Endothelial cell (in vitro differentiated cells): Measurements from ENCODE around the gene POU3F2. TPM values are rescaled to one million over a fixed set of nuclear protein-coding genes. Genes with fewer than 3 reads are reported as not detected.

Experiments used
- DNase-seq: peaks from one replicate; pipeline ENCODE4 v3.0.0; 2021; ENCODE audit warnings: low spot score
- H3K27ac Mint-ChIP-seq: one replicate; pipeline ENCODE4 v1.8.0; 2021; ENCODE audit warnings: mixed read lengths, inconsistent platforms; ENCODE audit not compliant: unreplicated experiment
- H3K27me3 Mint-ChIP-seq: one replicate; pipeline ENCODE4 v1.8.0; 2021; ENCODE audit warnings: mild to moderate bottlenecking, moderate library complexity, mixed read lengths, inconsistent platforms; ENCODE audit not compliant: unreplicated experiment
- H3K36me3 Mint-ChIP-seq: one replicate; pipeline ENCODE4 v1.8.0; 2021; ENCODE audit warnings: mild to moderate bottlenecking, low read depth, mixed read lengths, inconsistent platforms; ENCODE audit not compliant: unreplicated experiment
- H3K4me1 Mint-ChIP-seq: one replicate; pipeline ENCODE4 v1.8.0; 2021; ENCODE audit warnings: mild to moderate bottlenecking, mixed read lengths, inconsistent platforms; ENCODE audit not compliant: unreplicated experiment
- H3K4me3 Mint-ChIP-seq: one replicate; pipeline ENCODE4 v1.8.0; 2021; ENCODE audit warnings: mild to moderate bottlenecking, mixed read lengths, inconsistent platforms; ENCODE audit not compliant: unreplicated experiment
- H3K9me3 Mint-ChIP-seq: one replicate; pipeline ENCODE4 v1.8.0; 2021; ENCODE audit warnings: mixed read lengths, inconsistent platforms; ENCODE audit not compliant: unreplicated experiment
- CTCF ChIP-seq: fragments of 200-600 bp; sonication (generic); IDR thresholded peaks from one replicate; pipeline ENCODE4 v1.5.0; 2021; ENCODE audit warnings: antibody characterized with exemption; ENCODE audit not compliant: unreplicated experiment
- total RNA-seq: library from RNA; stranded (reverse); fragmentation: NEBNext Ultra II Directional; extraction: Animal tissue kit (Norgen Biotek cat#: 25700); gene quantifications from one replicate; pipeline ENCODE4 v1.2.1, GENCODE V29; 2021; ENCODE audit not compliant: unreplicated experiment

Gene POU3F2
- total RNA-seq, 1 donor from 2014 or later: 0.08 TPM

DNA sequence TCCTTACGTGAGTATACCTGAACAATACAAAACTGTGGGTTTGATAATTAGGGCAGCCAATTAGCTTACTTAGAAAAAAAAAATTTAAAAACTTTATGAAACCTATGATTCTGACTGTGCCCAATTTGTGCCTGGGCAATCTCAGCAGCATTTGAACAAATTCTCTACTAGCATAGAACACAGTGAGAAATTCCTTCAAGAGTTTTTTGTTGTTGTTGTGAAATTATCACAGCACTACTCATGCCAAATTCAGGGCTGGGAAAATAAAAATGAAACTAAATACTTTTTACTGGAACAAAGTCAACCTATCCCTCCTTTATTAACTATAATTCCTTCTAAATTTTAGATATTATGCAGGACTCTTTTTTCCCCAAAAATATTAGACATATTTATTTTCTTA, 42.9 kb downstream of the POU3F2 start:
- DNase-seq: no peak
- peaks cover 2% of the 10 kb centered on the region for H3K27me3 Mint-ChIP-seq
- H3K27ac Mint-ChIP-seq: no peak overlapping the region
- no peaks in the 10 kb centered on the region for H3K36me3 Mint-ChIP-seq
- no peak overlapping the region for H3K4me3 Mint-ChIP-seq
- H3K4me1 Mint-ChIP-seq: no peaks in the 10 kb centered on the region
- no peaks in the 10 kb centered on the region for H3K9me3 Mint-ChIP-seq
- TF ChIP-seq CTCF: no peak

GRCh38 chr6:98880486-98880885, 46.1 kb downstream of the POU3F2 start:
- no peak for DNase-seq
- Mint-ChIP-seq H3K9me3 (no peaks in the 10 kb centered on the region), H3K4me1 (no peaks in the 10 kb centered on the region), H3K36me3 (no peaks in the 10 kb centered on the region), H3K27me3 (peaks cover 2% of the 10 kb centered on the region), H3K4me3 (no peak overlapping the region), H3K27ac (no peak overlapping the region)
- no peak for TF ChIP-seq CTCF

DNA sequence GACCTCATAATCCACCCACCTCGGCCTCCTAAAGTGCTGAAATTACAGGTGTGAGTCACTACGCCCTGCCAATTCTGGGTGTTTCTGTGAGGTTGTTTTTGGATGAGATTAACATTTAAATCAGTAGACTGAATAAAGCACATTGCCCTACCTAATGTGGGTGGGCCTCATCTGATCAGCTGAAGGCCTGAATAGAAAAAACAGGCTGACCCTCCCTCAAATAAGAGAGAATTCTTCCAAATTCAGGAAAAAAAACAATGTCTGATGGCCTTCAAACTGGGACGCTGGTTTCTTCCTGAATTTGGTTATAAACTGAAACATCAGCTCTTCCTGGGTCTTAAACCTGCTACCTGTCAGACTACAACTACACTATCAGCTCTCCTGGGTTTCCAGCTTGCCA, 51.0 kb downstream of the POU3F2 start:
- no peak for DNase-seq
- no peak for TF ChIP-seq CTCF
- peaks cover 1% of the 10 kb centered on the region for H3K27me3 Mint-ChIP-seq
- H3K4me1 Mint-ChIP-seq: no peaks in the 10 kb centered on the region
- no peak overlapping the region for H3K4me3 Mint-ChIP-seq
- no peaks in the 10 kb centered on the region for H3K9me3 Mint-ChIP-seq
- H3K36me3 Mint-ChIP-seq: peaks cover 5% of the 10 kb centered on the region
- H3K27ac Mint-ChIP-seq: no peak overlapping the region

DNA sequence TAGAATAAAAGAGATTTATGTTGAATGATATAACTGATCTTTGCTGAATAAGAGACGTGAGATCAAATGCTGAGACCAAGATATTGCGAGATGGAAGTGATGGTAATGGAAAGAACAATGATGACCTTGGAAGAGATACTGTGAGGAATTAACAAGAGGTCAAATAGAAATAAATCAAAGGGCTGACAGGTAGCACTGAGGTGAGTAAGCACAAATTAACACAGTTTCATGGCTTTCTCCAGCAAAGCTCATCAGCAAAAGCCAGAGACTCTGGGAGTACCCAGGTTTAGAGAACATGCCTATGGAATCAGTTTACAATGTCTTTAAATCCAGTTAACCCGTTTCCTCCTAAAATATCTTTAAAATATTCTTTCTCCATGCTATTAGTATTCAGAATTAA, 53.3 kb downstream of the POU3F2 start:
- no peak overlapping the region for H3K27ac Mint-ChIP-seq
- no peaks in the 10 kb centered on the region for H3K9me3 Mint-ChIP-seq
- H3K4me3 Mint-ChIP-seq: no peak overlapping the region
- no peaks in the 10 kb centered on the region for H3K4me1 Mint-ChIP-seq
- H3K36me3 Mint-ChIP-seq: peaks cover 7% of the 10 kb centered on the region
- H3K27me3 Mint-ChIP-seq: peaks cover 1% of the 10 kb centered on the region
- TF ChIP-seq CTCF: no peak
- DNase-seq: no peak

Other genes starting within 250 kb of the POU3F2 start
- gene FBXL4, start 113.4 kb downstream of the POU3F2 start, total RNA-seq: 15.3 TPM